OCI-M2 (cell line): ENCODE measurements around the gene ADRA1B.
"Not testable (repeated sequence)": the region's sequence is repeated elsewhere in the genome, so short reads cannot be mapped to it uniquely, and the experiment has no call there.

Experiments
- DNase-seq: peaks from one replicate; lab custom pipeline; 2025; ENCODE audit not compliant: unreplicated experiment; lab: John Stamatoyannopoulos, UW

Gene ADRA1B

GRCh38 chr5:160009591-160009989 lies 93.3 kb downstream of the ADRA1B start:
- no peak for DNase-seq

GRCh38 chr5:160011471-160011870 lies 95.2 kb downstream of the ADRA1B start:
- no peak for DNase-seq

- DNase-seq = not testable (repeated sequence)
Observed at GRCh38 chr5:160014197-160014596, 97.9 kb downstream of the ADRA1B start.

- DNase-seq = no peak
Observed at GRCh38 chr5:160018945-160019625, 102.8 kb downstream of the ADRA1B start.

- no peak for DNase-seq
Observed at GRCh38 chr5:160020266-160020770, 104.0 kb downstream of the ADRA1B start.

GRCh38 chr5:160020964-160021363 lies 104.7 kb downstream of the ADRA1B start:
- DNase-seq = no peak

- DNase-seq = peak; percentile 8
Observed at GRCh38 chr5:160021831-160022446, 105.7 kb downstream of the ADRA1B start.
